Thoracic aorta (tissue), 2 donors: ENCODE results near the gene SLC15A3. TPM values are rescaled to one million over a fixed set of nuclear protein-coding genes. Genes with fewer than 3 reads are reported as not detected.

ENCODE experiments used
- ATAC-seq: fragments of 150-250 bp; one replicate; pipeline ENCODE4 v1.8.0; 2017; ENCODE audit warnings: low read depth; ENCODE audit not compliant: insufficient number of reproducible peaks, low FRiP score
- DNase-seq: peaks from one replicate; pipeline ENCODE4 v3.0.0-alpha.2; 2020; ENCODE audit warnings: low spot score
- H3K27ac ChIP-seq, 2 donors: fragments of 200-600 bp; sonication (generic); 1 replicate in 1 of 2; 2 replicates in 1 of 2; pipeline ENCODE4 v1.5.1; 2016; ENCODE audit warnings: mild to moderate bottlenecking in 2 of 2, moderate library complexity in 2 of 2
- H3K27me3 ChIP-seq: fragments of 200-600 bp; sonication (generic); replicated peaks from 2 replicates; pipeline ENCODE4 v1.6.0; 2016; ENCODE audit warnings: mild to moderate bottlenecking; ENCODE audit not compliant: insufficient read depth
- H3K36me3 ChIP-seq: fragments of 200-600 bp; sonication (generic); one replicate; pipeline ENCODE4 v1.5.1; 2016
- H3K4me1 ChIP-seq, 2 donors: fragments of 200-600 bp; sonication (generic); 1 replicate in 1 of 2; 2 replicates in 1 of 2; pipeline versions ENCODE4 v1.5.1 to v1.6.0; 2016; ENCODE audit warnings: low read depth in 2 of 2, mild to moderate bottlenecking in 1 of 2; ENCODE audit not compliant: control insufficient read depth in 1 of 2
- H3K4me3 ChIP-seq: fragments of 200-600 bp; sonication (generic); 2 replicates; pipeline ENCODE4 v1.5.1; 2016; ENCODE audit warnings: mild to moderate bottlenecking
- H3K9me3 ChIP-seq: fragments of 200-600 bp; sonication (generic); 2 replicates; pipeline ENCODE4 v1.5.1; 2016
- total RNA-seq, 2 donors: library from RNA; depleted of rRNA; stranded (reverse); fragments of >200 nt; gene quantifications; one replicate each; pipeline versions ENCODE4 v1.1.0 to v1.2.3, GENCODE V29; 2016
- TF ChIP-seq, protein P1 (sequence below): fragments of 200-600 bp; sonication (generic); IDR thresholded peaks from one replicate; pipeline ENCODE4 v1.5.1; 2019; ENCODE audit warnings: antibody characterized with exemption

The SLC15A3 gene
- total RNA-seq, 2 donors from 2014 or later = 27.7 to 29.5 TPM

DNA sequence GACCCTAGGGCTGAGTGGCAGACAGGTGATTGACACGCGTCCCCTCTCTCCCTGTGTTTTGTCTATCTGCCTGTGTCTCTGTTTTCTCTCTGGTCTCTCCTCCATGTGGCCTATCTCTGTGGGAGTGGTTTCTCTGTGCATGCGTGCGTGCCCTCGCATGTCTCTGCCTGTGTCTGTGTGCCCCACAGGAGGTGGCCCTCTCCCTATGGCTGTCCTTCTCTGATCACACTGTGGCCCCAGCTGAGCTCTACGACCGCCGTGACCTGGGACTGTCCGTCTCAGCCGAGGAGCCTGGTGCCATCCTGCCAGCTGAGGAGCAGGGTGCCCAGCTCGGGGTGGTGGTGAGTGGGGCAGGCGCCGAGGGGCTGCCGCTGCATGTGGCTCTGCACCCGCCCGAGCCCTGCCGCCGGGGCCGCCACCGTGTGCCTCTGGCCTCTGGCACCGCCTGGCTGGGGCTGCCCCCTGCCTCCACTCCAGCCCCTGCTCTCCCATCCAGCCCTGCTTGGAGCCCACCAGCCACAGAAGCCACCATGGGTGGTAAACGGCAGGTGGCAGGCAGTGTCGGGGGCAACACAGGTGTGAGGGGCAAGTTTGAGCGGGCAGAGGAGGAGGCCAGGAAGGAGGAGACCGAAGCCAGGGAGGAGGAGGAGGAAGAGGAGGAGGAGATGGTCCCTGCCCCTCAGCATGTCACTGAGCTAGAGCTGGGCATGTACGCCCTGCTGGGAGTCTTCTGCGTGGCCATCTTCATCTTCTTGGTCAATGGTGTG is 16.1 kb downstream of the SLC15A3 start:
- H3K4me3 ChIP-seq = no peak overlapping the region
- ATAC-seq = no peak
- no peaks in the 10 kb centered on the region for H3K9me3 ChIP-seq
- no peak for DNase-seq
- no peaks in the 10 kb centered on the region for H3K27me3 ChIP-seq
- no peaks in the 10 kb centered on the region for H3K4me1 ChIP-seq
- H3K27ac ChIP-seq = no peak overlapping the region
- H3K36me3 ChIP-seq = peaks cover 5% of the 10 kb centered on the region
- TF ChIP-seq, protein P1, sequence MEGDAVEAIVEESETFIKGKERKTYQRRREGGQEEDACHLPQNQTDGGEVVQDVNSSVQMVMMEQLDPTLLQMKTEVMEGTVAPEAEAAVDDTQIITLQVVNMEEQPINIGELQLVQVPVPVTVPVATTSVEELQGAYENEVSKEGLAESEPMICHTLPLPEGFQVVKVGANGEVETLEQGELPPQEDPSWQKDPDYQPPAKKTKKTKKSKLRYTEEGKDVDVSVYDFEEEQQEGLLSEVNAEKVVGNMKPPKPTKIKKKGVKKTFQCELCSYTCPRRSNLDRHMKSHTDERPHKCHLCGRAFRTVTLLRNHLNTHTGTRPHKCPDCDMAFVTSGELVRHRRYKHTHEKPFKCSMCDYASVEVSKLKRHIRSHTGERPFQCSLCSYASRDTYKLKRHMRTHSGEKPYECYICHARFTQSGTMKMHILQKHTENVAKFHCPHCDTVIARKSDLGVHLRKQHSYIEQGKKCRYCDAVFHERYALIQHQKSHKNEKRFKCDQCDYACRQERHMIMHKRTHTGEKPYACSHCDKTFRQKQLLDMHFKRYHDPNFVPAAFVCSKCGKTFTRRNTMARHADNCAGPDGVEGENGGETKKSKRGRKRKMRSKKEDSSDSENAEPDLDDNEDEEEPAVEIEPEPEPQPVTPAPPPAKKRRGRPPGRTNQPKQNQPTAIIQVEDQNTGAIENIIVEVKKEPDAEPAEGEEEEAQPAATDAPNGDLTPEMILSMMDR = no peak

DNA sequence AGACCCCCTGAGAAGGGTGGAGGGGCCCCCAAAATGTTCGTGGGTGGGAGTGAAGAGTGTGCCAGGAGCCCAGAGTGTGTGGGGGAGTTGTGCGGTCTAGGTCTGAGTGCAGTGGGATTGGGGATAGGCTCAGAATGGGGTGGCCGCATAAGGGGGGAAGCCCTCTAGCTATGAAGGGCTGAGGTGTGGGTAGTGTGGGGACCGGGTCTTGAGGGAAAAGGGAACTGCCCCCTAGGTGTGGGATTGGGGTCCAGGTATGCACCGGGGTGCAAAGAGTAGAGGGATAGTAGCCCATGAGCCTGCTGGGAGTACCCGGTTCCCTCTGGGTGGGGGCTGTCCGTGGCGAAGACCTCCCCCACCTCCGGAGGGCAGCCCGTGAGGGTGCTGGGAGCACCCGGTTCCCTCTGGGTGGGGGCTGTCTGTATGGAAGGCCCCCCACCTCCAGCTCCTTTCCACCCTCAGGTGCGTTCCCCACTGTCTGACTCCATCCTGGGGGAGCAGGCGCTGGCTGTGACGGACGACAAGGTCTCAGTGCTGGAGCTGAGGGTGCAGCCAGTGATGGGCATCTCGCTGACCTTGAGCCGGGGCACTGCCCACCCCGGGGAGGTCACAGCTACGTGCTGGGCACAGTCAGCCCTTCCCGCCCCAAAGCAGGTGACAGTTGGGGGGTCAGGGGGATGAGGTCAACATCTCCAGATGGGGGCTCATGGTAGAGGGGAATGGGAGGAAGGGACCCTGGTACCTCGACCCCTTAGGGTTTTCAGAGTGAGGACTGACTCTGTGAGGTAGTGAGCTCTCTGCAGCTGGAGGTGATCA is 17.0 kb downstream of the SLC15A3 start:
- DNase-seq (no peak), ATAC-seq (no peak)

DNA sequence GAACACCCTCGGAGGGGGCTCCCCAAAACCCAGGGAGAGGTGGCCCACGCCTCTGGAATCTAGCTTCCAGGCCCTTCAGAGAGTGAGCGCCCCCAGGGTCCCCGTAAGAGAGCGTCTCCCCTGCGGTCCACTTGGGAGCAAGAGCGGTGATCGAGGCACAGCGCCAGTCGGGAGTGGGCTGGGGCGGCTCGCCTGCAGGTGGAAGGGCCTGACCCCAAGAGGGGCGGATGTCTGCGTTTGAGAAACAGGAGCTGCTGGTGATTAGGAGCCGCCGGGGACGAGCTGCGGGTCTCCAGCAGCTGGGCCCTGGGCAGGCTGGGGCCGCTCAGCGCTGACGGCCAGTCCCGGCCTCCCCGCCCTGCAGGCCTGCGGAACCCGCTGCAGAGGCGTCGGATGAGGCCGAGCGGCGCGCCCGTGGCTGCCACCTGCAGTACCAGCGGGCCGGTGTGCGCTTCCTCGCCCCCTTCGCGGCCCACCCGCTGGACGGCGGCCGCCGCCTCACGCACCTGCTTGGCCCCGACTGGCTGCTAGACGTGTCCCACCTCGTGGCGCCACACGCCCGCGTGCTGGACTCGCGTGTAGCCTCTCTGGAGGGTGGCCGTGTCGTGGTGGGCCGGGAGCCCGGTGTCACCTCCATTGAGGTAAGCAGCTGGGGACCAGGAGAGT is 17.7 kb downstream of the SLC15A3 start:
- Histone ChIP-seq H3K27me3 (no peaks in the 10 kb centered on the region), H3K4me3 (no peak overlapping the region), H3K4me1 (no peaks in the 10 kb centered on the region), H3K36me3 (peaks cover 3% of the 10 kb centered on the region), H3K27ac (no peak overlapping the region), H3K9me3 (no peaks in the 10 kb centered on the region)
- ATAC-seq (no peak), DNase-seq (no peak)
- TF ChIP-seq, protein P1 = no peak

More for the DNA sequence above, 17.0 kb downstream of the SLC15A3 start:
- H3K4me3 ChIP-seq = no peak overlapping the region
- H3K27me3 ChIP-seq = no peaks in the 10 kb centered on the region
- H3K4me1 ChIP-seq = no peaks in the 10 kb centered on the region
- peaks cover 5% of the 10 kb centered on the region for H3K36me3 ChIP-seq
- H3K27ac ChIP-seq = no peak overlapping the region
- H3K9me3 ChIP-seq = no peaks in the 10 kb centered on the region
- TF ChIP-seq, protein P1 = no peak

DNA sequence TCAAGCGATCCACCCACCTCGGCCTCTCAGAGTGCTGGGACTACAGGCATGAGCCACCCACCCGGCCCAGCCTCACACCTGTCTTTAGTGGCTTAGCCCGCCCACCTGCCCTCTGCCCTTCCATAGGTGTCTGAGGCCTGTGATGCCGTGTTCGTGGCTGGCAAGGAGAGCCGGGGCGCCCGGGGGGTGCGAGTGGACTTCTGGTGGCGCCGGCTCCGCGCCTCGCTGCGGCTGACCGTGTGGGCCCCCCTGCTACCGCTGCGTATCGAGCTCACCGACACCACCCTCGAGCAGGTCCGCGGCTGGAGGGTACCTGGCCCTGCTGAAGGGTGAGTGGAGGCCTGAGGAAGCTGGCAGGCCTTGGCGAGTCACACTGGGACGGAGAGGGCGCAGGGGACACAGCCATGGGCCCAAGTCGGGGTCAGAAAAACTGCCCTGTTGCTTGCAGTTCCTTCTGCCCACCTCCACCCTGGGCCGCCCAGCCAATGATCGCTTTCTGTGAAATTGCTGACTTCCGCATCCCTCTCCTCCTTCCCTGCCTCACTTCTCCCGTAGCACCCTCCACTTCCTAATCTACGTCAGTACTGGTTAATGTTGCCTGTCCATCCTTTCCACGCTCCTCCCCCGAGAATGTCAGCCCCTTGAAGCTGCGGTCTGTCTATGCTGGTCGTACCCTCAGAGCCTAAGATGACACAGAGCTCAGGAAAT is 18.4 kb downstream of the SLC15A3 start:
- Histone ChIP-seq H3K4me1 (no peaks in the 10 kb centered on the region), H3K27me3 (no peaks in the 10 kb centered on the region), H3K27ac (no peak overlapping the region), H3K4me3 (no peak overlapping the region), H3K36me3 (peaks cover under 1% of the 10 kb centered on the region), H3K9me3 (no peaks in the 10 kb centered on the region)
- no peak for ATAC-seq
- no peak for DNase-seq
- TF ChIP-seq, protein P1 = no peak
